Mucosa of gallbladder (tissue), 1 donor: ENCODE measurements around the gene MYLK. TPM values are rescaled to one million over a fixed set of nuclear protein-coding genes. Genes with fewer than 3 reads are reported as not detected.
"Not testable (repeated sequence)": the region's sequence is repeated elsewhere in the genome, so short reads cannot be mapped to it uniquely, and the experiment has no call there.

Source experiments
- DNase-seq: peaks from one replicate; pipeline ENCODE4 v3.0.0-alpha.2; 2020; ENCODE audit warnings: low spot score
- total RNA-seq: library from RNA; stranded (reverse); gene quantifications from one replicate; pipeline ENCODE4 v1.2.1, GENCODE V29; 2021
- donor health status: DM: no; HTN: no; CAD: no.

The MYLK gene
- total RNA-seq, 1 donor from 2014 or later: 671 TPM

DNA sequence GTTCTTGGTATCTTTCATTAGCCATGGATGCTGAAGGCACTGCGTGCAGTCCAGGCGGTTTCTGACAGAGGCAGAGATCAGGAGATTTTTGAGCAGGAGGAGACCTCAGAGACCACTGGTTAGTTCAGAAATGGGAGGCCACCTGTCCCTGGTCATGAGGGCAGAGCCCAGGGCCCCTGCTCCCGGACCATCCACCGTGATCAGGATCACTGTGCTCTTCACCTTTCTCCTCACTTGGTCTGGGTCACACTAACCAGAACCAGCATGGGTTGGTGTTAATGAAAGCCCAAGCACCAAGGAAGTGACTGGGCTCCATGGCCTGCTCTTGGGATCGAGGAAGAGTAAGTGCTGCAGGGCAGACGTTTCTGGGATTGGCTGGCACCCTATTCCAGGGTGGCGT lies 257.3 kb downstream of the MYLK start:
- no peak for DNase-seq

DNA sequence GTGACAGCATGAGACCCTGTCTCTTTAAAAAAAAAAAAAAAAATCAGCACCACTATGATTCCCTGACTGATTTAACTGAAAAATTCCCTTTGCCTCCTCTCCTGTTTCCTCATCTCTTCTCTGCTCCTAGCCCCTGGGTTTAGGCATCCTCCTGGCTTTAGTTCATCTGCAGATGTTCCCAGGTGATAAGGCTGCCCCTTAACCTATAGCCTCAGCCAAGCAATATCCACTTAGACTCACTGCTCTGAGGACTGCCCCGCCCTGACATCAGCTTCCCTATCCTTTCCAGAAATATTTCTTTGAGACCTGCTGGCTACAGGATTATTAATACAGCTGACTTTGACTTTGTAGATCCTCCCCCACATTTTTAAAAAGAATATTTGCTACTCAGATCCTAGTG lies 259.8 kb downstream of the MYLK start:
- no peak for DNase-seq

DNA sequence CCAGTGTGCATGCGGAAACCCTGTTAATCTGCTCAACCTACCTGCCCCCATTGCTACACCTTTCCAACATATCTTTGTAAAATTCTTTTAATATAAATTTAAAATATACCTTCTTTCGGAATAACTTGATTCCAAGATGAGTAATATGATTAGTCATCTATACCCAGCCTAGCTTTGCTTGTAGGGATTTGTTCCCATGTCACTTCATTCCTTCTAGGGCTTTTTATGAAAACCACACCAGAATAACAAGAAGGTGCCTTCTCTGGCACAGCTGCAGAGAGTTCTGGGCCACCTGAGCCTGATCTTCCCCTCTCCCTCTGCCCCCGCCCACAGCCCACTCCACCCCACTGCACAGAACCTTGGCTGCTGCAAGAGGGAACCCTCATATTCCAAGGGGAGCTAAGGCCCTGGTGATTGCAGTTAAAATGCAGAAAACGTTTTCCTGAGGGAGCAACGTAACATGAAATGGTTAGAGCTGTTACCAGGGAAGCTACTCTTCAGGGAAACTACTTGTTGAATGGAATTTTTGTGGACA lies 260.7 kb downstream of the MYLK start:
- no peak for DNase-seq

DNA sequence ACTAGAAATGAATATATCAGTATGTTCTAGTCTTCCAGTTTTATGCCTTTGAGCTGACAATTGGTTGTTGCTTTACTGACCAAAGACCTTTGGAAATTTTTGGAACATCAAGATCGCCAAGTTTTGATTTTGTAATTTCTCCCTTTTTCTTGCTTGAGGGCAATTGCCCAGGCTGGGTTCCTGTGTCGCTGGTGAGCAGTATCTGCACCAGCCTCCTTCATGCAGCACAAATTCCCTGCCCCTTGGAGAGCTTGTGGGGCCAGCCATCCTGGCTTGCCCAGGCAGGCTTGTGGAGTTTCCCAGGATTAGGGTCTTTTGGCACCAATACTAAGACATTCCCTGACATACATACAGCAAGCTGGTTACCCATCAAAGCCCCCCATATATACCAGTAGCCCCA lies 261.4 kb downstream of the MYLK start:
- DNase-seq: no peak

DNA sequence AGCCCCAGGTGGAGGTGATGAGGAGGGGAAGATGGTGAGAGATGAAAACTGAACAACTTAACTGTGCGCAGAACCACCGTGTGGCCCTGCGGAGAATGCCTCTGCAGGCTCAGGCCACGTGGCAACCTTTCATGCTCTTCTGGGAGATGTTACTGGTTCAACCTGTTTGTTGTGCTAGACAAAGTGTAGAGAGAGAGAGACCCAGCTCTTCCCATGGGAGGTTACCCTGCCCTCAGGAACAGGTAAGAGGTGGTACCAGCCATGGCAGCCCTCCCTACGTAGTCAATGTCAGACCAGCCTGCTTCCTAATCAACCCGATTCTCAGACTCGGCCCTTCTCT lies 262.3 kb downstream of the MYLK start:
- DNase-seq: no peak

DNA sequence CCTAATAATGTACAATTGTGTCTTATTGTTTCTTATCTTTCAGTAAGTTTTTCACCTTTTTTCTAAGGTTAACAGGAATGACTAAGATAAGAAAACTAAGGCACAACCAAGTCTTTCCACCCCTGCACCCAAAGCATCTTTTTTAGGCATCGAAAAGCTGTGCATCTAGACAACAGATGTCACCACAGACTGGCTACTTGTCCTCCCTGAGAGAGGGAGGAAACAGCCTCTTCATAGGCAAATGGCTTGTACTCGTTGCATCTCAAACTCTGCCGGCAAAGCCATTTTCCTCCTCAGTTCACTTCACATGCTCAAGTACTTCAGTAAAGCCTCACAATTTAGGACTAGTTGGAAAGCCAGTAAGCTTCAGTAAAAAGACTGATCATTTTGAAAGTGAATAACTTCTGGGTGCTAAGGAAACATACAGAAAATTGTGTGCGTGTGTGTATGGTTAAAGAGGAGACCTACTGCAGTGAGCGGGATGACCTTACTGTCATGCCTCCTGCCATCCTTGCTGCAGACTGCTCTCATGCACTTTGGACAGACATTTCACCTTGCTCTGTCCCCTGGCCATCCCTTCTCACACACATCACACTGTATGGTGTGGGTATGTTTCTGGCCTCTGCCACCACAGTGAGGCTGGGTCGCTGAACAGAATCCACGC lies 262.8 kb downstream of the MYLK start:
- no peak for DNase-seq

DNA sequence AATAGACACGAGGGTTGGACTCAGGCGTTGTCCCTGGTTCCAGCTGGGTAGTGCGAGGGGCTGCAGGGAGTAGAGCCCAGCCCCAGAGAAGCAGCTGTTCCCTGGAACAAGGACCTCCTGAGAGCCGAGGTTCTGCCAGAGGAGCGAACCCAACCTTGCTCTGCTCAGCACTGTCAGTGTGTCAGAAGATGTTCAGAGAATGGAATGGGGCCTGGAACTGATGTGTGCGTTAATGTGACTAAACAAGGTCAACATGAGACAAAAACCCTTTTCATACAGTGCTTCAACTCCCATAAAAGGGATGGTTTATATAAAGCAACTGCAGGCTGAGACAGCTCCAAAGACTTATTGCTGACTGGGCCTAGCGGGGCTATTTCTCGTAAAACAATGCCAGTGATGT lies 263.8 kb downstream of the MYLK start:
- DNase-seq: peak; percentile 61

DNA sequence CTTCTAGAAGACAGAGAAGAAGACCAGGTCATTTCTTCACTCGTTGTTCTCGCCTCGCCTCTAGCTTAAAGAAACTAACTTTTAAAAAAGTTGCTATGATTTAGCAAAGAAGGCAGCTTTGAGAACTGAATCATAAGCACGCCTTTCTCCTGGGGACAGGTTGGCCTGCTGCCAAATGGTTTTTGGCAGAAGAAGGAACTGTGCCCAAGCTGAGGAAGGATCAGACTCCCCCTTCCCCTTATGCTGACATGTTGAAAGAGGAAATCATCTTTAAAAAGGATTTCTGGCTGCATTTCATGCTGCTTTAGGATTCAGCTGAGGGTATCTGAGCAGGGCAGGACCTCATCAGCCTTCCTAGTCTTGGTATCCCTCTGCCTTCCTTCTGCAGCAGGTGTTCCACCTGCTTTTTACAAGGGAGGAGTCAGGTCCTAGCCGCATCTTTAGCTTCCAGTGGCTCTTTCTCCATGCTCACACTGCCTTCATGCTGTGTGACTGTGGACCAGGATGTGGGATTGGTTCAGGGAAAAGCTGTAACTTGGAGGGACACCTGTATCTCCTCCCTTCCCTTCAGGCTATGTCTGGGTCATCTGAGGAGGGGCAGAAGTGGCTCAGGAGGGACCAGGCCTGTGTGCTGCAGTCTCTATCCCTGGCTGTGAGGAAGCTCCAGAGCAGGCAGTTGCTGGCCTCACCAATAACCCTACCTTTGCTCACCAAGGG lies 265.2 kb downstream of the MYLK start:
- DNase-seq: peak; percentile 71

DNA sequence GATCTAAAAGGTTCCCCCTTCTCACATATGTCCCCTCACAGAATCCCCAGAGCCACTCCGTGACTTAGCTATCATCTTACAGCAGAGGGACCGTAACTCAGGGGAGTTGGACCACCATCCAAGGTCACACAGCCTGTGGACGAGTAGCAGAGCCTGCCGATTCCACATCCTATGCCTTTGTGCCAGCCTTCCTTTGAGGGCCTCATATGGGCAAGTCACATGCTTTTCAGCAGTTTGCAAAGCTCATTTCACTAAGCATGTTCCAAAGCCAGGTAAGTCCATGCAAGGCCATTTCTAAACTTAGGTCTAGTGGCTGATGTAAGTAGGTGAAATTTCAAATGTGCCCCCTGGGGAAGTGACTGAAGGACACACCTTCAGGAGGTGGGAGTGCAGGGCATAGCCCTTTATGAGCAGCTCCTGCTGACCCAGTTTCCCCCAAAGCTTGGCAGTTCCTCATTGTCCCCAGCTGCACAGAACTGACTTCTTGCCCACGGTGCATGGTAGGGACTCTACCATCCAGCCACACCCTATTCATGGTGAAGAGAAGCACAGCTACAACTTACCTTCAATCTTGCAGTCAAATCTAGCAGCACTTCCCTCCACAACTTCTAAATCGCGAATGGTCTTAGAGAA lies 265.9 kb downstream of the MYLK start:
- no peak for DNase-seq

DNA sequence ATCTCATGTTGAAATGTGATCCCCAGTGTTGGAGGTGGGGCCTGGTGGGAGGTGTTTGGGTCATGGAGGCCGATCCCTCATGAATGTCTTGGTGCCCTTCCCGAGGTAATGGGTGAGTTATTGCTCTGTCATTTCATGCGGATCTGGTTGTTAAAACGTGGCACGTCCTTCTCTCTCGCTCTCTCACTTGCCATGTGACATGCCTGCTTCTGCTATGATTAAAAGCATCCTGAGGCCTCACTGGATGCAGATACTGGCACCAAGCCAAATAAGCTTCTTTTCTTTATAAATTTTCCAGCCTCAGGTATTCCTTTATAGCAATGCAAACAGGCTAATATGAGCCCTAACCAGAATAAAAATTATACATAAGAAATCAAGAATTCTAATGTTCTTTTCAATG lies 267.5 kb downstream of the MYLK start:
- no peak for DNase-seq

DNA sequence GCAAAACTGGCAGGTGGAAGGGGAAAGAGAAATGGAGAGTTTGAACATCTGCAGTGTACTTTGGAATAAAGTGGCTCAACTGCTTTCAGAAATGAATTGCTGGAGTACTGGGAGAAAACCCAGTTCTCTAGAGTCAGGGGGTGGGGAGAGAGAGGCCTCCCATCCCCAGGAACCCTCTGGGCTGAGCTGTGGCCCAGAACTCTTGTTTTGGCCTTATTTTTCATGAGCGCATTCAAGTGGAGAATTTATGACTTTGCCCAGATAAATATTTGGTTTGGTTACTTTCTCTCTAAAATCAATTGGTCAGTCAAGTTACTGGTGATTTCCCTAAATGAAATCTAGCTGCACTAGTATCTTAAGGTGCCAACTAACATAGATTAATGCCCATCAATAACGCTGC lies 270.6 kb downstream of the MYLK start:
- DNase-seq: no peak

DNA sequence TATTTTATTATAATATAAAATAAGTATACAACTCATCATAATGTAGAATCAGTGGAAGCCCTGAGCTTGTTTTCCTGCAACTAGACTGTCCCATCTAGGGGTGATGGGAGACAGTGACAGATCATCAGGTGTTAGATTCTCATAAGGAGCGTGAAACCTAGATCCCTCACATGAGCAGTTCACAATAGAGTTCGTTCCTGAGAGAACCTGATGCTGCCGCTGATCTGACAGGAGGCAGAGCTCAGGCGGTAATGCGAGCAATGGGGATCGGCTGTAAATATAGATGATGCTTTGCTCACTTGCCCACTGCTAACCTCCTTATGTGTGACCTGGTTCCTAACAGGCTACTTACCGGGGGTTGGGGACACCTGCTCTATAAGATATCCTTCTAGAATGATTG lies 272.5 kb downstream of the MYLK start:
- not testable (repeated sequence) for DNase-seq

DNA sequence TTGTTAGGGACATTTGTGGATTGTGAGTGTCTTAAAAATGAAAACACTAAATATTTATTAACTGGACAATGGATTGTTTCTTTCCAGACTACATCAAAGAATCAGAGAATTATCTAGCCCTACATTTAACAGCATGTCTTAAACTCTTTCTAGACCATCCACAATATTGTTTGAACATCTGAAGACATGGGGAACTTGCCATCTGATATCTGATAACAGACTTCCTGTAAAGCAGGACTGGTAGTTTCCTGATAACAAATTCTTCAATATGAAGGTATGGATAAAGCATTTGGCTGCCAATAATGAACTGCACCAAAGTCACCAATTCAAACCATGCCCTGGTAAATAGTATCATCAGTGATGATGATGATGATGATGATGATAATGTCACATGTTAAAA lies 273.1 kb downstream of the MYLK start:
- no peak for DNase-seq

DNA sequence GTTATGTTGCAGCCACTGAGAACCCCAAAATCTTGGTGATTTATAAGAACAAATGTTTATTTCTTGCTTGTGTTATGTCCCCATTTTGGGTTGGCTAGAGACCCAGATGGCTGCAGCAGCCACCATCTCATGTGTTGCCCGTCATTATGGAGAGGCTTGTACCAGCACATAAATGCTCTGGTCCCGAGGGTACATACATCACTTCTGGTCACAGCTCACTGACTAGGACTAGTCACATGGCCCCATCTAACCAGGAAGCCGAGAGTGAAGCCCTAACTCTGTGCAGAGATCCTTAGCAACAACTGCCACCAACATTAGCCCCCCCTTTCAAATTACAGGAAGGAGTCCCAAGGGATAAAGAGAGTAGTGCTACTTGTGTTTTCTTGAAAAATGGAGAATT lies 273.8 kb downstream of the MYLK start:
- no peak for DNase-seq

DNA sequence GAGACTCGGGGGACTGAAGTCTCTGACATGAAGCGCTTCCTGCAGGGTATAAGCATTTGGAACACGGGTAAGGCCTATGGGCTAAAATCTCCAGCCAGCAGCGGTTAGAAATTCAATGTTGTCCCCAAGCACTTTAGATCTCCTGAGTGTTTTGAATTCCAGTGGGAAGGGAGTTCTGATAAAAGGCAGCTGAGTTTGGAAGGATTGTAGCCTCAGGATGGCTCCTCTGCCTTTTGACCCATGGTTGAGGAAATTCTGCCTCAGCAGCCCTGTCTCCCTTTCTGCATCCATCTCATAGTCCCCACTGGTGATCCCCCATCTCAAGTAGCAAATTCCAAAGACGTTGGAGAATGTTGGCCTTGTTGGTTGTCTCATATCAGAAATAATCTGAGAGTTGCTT lies 275.1 kb downstream of the MYLK start:
- no peak for DNase-seq

DNA sequence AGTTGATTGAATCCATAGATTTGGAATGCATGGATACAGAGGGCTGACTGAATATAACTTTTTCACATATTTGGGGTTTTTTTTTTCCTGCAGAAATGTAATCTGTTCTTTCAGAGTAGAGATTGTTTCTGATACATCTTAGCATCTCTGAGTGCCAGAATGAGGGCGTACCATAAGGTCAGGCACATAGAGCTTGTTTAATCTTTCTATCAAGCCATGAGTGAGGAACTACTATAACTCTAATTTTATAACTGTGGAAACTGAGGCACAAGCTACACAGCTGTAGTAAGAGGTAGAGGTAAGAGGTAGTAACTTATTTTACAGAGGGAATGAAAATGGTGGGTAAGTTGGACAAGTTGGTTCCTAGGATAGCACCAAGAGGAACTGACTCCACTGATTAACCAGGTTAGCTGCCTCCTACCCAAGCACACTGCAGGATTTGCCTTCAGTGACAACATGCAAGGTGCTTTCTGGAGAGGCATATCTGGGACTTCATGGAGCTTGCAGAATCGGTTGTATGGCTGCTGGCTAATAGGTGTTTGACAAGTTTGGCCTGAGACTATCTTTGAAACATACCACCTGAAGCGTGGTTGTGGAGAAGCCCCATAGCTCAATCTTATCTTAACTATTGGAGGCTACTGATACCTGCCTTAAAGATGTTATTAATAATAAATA lies 275.7 kb downstream of the MYLK start:
- DNase-seq: no peak

DNA sequence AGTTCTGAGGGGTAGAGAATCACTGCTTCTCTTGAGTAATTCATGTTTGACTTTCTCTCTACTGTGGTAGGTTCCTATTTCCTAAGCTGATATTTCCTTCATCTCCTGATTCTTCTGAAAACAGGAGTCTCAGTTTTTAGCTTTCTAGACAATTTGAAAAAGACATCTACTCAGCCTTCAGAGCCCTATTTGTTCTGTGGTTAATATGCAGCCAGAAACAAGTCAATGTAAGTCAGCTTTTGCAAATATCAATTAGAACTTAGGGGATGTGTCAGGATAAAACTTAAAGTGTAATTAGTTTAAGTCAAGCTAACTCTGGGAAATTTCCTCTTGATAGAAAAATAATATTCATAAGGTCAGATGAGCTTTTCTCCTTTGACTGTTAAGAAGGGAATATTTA lies 277.6 kb downstream of the MYLK start:
- DNase-seq: no peak

DNA sequence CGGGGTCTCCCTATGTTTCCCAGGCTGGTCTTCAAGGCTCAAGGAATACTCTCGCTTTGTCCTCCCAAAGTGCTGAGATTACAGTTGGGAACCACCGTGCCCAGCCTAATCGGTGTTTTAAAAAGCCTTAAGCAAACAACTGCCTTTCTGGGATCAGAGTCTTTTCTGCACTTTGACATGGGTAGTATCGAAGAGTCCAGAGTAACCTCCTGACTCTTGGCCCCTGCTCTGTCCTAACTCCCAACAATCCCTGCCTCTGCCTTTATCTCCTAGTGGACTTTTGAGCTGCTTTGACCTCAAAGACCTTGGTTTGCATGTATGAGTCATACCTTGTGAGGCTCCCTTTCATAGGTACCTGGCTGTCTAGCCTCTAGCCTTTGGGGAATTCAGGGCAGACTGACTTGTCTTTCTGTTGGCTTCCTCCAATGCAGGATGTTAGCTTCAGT lies 278.3 kb downstream of the MYLK start:
- peak; percentile 68 for DNase-seq

DNA sequence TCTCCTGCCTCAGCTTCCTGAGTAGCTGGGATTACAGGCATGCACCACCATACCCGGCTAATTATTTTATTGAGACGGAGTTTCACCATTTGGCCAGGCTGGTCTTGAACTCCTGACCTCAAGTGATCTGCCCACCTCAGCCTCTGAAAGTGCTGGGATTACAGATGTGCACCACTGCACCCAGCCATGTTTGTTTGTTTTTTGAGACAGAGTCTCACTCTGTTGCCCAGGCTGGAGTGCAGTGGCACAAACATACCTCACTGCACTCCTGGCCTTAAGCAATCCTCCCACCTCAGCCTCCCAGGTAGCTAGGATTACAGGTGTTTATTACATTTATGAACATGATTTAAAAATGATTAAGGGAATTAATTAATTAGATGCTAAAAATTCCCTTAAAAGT lies 281.0 kb downstream of the MYLK start:
- DNase-seq: not testable (repeated sequence)

DNA sequence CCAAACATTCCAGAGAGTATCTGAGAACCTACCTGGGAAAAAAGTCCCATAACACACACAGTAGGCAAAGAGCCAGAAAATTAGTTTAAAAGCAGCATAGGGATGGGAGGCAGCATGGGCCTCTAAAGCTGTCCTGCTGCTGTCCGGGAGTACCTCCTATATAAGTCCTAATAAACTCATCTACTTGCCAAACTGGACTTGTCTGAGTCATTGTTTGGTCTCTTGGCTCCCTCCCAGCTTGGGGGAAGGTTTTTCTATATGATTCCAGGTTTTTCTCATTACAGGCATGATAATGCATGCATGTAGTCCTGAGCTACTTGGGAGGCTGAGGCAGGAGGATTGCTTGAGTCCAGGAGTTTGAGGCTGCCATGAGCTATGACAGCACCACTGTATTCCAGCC lies 281.8 kb downstream of the MYLK start:
- DNase-seq: peak; percentile 42

DNA sequence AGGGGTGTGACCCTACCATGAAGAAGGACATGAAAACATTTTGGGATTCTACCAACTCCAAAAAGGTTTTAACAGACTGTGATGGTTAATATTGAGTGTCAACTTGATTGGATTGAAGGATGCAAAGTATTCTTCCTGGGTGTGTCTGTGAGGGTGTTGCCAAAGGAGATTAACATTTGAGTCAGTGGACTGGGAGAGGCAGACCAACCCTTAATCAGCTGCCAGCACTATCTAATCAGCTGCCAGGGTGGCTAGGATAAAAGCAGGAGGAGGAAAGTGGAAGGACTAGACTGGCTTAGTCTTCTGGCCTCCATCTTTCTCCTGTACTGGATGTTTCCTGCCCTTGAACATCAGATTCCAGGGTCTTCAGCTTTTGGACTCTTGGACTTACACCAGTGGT lies 283.3 kb downstream of the MYLK start:
- not testable (repeated sequence) for DNase-seq

DNA sequence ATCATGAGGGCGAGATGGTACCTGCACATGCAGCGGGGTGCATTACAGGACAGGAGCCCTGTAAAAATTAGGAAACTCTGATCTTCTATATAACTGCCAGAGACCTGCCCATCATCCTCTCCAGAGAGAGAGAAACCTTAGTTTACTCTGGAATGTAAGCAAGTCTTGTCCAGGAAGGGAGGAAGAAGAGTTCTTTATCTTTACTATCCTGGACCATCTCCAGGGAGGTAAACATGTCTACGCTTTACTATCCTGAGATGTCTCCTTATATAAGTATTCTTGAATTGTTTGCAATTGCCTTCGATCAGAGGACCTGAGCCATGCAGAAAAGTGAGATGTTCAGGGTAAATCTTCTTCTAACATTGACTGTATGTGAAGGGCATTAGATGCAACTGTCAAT lies 286.6 kb downstream of the MYLK start:
- no peak for DNase-seq
